HEK293 (cell line): ENCODE measurements around the gene PDZRN3.

Experiments used
- HOXC10 ChIP-seq: sonication (generic); formaldehyde crosslinking; IDR thresholded peaks from 2 replicates; pipeline ENCODE4 v1.8.1; 2023; ENCODE audit warnings: mild to moderate bottlenecking, missing genetic modification reagents
- HOXD13 ChIP-seq: sonication (generic); formaldehyde crosslinking; IDR thresholded peaks from 2 replicates; pipeline ENCODE4 v1.8.0; 2022; ENCODE audit warnings: missing genetic modification reagents, borderline replicate concordance
- PRDM1 ChIP-seq: fragments of 450-650 bp; formaldehyde crosslinking; IDR thresholded peaks from 2 replicates; pipeline ENCODE4; 2016; ENCODE audit warnings: missing biosample characterization, missing genetic modification characterization
- REST ChIP-seq: fragments of 450-650 bp; formaldehyde crosslinking; IDR thresholded peaks from 2 replicates; pipeline ENCODE4 v1.5.1; 2016; ENCODE audit warnings: missing biosample characterization, missing genetic modification characterization
- SP2 ChIP-seq: fragments of 450-650 bp; formaldehyde crosslinking; IDR thresholded peaks from 2 replicates; pipeline ENCODE4 v1.5.1; 2016; ENCODE audit warnings: missing biosample characterization, missing genetic modification characterization
- TCF7L2 ChIP-seq: IDR thresholded peaks from 2 replicates; pipeline ENCODE4 v1.6.1; 2011; ENCODE audit warnings: low read depth, mild to moderate bottlenecking, inconsistent platforms, low read length, moderate library complexity, borderline replicate concordance
- ZBTB21 ChIP-seq: fragments of 450-650 bp; formaldehyde crosslinking; IDR thresholded peaks from 2 replicates; pipeline ENCODE4 v1.5.1; 2017; ENCODE audit warnings: missing biosample characterization, missing genetic modification characterization
- ZFP41 ChIP-seq: fragments of 450-650 bp; formaldehyde crosslinking; IDR thresholded peaks from 2 replicates; pipeline ENCODE4 v1.5.1; 2016; ENCODE audit warnings: missing biosample characterization, missing genetic modification characterization, borderline replicate concordance
- ZNF274 ChIP-seq, 2 experiments: fragments of 200-500 bp in 1 of 2; fragments of 450-650 bp in 1 of 2; sonication (Bioruptor generic) in 1 of 2; formaldehyde crosslinking in 1 of 2; IDR thresholded peaks; 2 replicates each; pipeline versions ENCODE4 v1.5.1 to v1.6.1; 2014 to 2016; ENCODE audit warnings: borderline replicate concordance in 1 of 2, inconsistent platforms in 1 of 2, low read length in 1 of 2, missing biosample characterization in 1 of 2, missing genetic modification characterization in 1 of 2
- ZNF394 ChIP-seq: fragments of 450-650 bp; formaldehyde crosslinking; IDR thresholded peaks from 2 replicates; pipeline ENCODE4 v1.5.1; 2016; ENCODE audit warnings: missing biosample characterization, missing genetic modification characterization, mild to moderate bottlenecking, moderate library complexity, borderline replicate concordance
- ZNF600 ChIP-seq: fragments of 450-650 bp; formaldehyde crosslinking; IDR thresholded peaks from 2 replicates; pipeline ENCODE4 v1.5.1; 2016; ENCODE audit warnings: missing biosample characterization, missing genetic modification characterization
- TF ChIP-seq, protein P1 (sequence below): fragments of 450-650 bp; formaldehyde crosslinking; IDR thresholded peaks from 2 replicates; pipeline ENCODE4 v1.5.1; 2016; ENCODE audit warnings: missing biosample characterization, missing genetic modification characterization
- TF ChIP-seq, protein P2 (sequence below): fragments of 450-650 bp; formaldehyde crosslinking; IDR thresholded peaks from 2 replicates; pipeline ENCODE4 v1.5.1; 2016; ENCODE audit warnings: missing biosample characterization, missing genetic modification characterization
- TF ChIP-seq, protein P3 (sequence below): fragments of 450-650 bp; formaldehyde crosslinking; IDR thresholded peaks from 2 replicates; pipeline ENCODE4 v1.5.1; 2016; ENCODE audit warnings: missing biosample characterization, missing genetic modification characterization

- no peak for TF ChIP-seq TCF7L2
- no peak for TF ChIP-seq ZNF274 (IDR thresholded peaks at IDR 0.05; ENCODE audit: low read length)
- no peak for TF ChIP-seq ZNF274 (tag by site-specific recombination; IDR thresholded peaks at IDR 0.05; ENCODE audit: borderline replicate concordance)
- TF ChIP-seq ZNF394 (tag by site-specific recombination), result no peak
- TF ChIP-seq, protein P1, sequence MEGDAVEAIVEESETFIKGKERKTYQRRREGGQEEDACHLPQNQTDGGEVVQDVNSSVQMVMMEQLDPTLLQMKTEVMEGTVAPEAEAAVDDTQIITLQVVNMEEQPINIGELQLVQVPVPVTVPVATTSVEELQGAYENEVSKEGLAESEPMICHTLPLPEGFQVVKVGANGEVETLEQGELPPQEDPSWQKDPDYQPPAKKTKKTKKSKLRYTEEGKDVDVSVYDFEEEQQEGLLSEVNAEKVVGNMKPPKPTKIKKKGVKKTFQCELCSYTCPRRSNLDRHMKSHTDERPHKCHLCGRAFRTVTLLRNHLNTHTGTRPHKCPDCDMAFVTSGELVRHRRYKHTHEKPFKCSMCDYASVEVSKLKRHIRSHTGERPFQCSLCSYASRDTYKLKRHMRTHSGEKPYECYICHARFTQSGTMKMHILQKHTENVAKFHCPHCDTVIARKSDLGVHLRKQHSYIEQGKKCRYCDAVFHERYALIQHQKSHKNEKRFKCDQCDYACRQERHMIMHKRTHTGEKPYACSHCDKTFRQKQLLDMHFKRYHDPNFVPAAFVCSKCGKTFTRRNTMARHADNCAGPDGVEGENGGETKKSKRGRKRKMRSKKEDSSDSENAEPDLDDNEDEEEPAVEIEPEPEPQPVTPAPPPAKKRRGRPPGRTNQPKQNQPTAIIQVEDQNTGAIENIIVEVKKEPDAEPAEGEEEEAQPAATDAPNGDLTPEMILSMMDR (tag by site-specific recombination), result no peak
- no peak for TF ChIP-seq REST
- TF ChIP-seq, protein P2, sequence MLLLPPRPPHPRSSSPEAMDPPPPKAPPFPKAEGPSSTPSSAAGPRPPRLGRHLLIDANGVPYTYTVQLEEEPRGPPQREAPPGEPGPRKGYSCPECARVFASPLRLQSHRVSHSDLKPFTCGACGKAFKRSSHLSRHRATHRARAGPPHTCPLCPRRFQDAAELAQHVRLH (tag by site-specific recombination), result no peak
- TF ChIP-seq ZBTB21, result no peak
- TF ChIP-seq ZFP41 (tag by site-specific recombination), result no peak
- no peak for TF ChIP-seq HOXD13 (CRISPR knock-in tag)
- no peak for TF ChIP-seq HOXC10
- TF ChIP-seq, protein P3, sequence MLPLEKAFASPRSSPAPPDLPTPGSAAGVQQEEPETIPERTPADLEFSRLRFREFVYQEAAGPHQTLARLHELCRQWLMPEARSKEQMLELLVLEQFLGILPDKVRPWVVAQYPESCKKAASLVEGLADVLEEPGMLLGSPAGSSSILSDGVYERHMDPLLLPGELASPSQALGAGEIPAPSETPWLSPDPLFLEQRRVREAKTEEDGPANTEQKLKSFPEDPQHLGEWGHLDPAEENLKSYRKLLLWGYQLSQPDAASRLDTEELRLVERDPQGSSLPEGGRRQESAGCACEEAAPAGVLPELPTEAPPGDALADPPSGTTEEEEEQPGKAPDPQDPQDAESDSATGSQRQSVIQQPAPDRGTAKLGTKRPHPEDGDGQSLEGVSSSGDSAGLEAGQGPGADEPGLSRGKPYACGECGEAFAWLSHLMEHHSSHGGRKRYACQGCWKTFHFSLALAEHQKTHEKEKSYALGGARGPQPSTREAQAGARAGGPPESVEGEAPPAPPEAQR (tag by site-specific recombination), result no peak
- TF ChIP-seq SP2 (tag by site-specific recombination), result no peak
- no peak for TF ChIP-seq PRDM1
- TF ChIP-seq ZNF600 (tag by site-specific recombination), result no peak
Measured at GRCh38 chr3:73604451-73604850, 20.3 kb downstream of the PDZRN3 start.
